HepG2 (cell line): ENCODE results near the gene FAM229A. TPM values are rescaled to one million over a fixed set of nuclear protein-coding genes. Genes with fewer than 3 reads are reported as not detected.
A peak's percentile ranks its signal among the peaks of the same experiment; 100 is the strongest.

Source experiments
- CENPX ChIP-seq: sonication (generic); formaldehyde crosslinking; IDR thresholded peaks from 2 replicates; pipeline ENCODE4 v1.9.0; 2021; ENCODE audit warnings: mild to moderate bottlenecking, missing genetic modification reagents, moderate library complexity
- KDM4B ChIP-seq: sonication (generic); formaldehyde crosslinking; IDR thresholded peaks from 2 replicates; pipeline ENCODE4 v1.4.0; 2020; ENCODE audit warnings: missing genetic modification reagents
- MBD4 ChIP-seq: IDR thresholded peaks from 2 replicates; pipeline ENCODE4 v1.6.1; 2012; ENCODE audit warnings: low read length, inconsistent platforms, borderline replicate concordance
- MIXL1 ChIP-seq: IDR thresholded peaks from 2 replicates; pipeline ENCODE4 v1.6.1; 2016
- PCBP1 ChIP-seq: fragments of 200-400 bp; formaldehyde crosslinking; IDR thresholded peaks from 2 replicates; pipeline ENCODE4 v1.6.1; 2017; ENCODE audit warnings: mild to moderate bottlenecking, low read depth, low read length, borderline replicate concordance
- RFXANK ChIP-seq: IDR thresholded peaks from 2 replicates; pipeline ENCODE4 v1.6.1; 2016
- RORA ChIP-seq: sonication (generic); formaldehyde crosslinking; IDR thresholded peaks from 2 replicates; pipeline ENCODE4 v1.5.0; 2020; ENCODE audit warnings: mild to moderate bottlenecking, missing genetic modification reagents, moderate library complexity
- THAP9 ChIP-seq: sonication (generic); formaldehyde crosslinking; IDR thresholded peaks from 2 replicates; pipeline ENCODE4; 2020; ENCODE audit warnings: missing genetic modification reagents, mild to moderate bottlenecking, borderline replicate concordance
- ZNF530 ChIP-seq: sonication (generic); formaldehyde crosslinking; IDR thresholded peaks from 2 replicates; pipeline ENCODE4 v1.5.0; 2020; ENCODE audit warnings: low read depth, mild to moderate bottlenecking, missing genetic modification reagents
- ZNF615 ChIP-seq: sonication (generic); formaldehyde crosslinking; IDR thresholded peaks from 2 replicates; pipeline ENCODE4 v1.5.0; 2020; ENCODE audit warnings: mild to moderate bottlenecking, missing genetic modification reagents, borderline replicate concordance
- polyA plus RNA-seq, 8 experiments: library from polyadenylated mRNA; depleted of rRNA in 3 of 8; stranded (reverse) in 7 of 8; unstranded in 1 of 8; fragments of >200 nt; fragmentation: Illumina TruSeq in 4 of 8; extraction: Trizol in 4 of 8; gene quantifications; 2 replicates each; pipeline versions ENCODE4 v1.2.1 to v1.2.3, GENCODE V29; 2011 to 2016; ENCODE audit warnings: low read depth in 4 of 8, missing spikeins in 1 of 8, mixed read lengths in 1 of 8; ENCODE audit not compliant: insufficient read depth in 1 of 8
- total RNA-seq, 5 experiments: library from RNA; depleted of rRNA; stranded (reverse); fragments of >200 nt; fragmentation: Illumina TruSeq; extraction: Trizol; gene quantifications; 2 replicates each; pipeline ENCODE4 v1.2.3, GENCODE V29; 2016; ENCODE audit warnings: low read depth in 1 of 5
- TF ChIP-seq, protein P1 (sequence below): sonication (generic); formaldehyde crosslinking; IDR thresholded peaks from 2 replicates; pipeline ENCODE4 v1.4.0; 2020; ENCODE audit warnings: missing genetic modification reagents
- TF ChIP-seq, protein P2 (sequence below): sonication (generic); formaldehyde crosslinking; IDR thresholded peaks from 2 replicates; pipeline ENCODE4 v1.5.1; 2020; ENCODE audit warnings: mild to moderate bottlenecking, moderate library complexity, missing genetic modification reagents
- TF ChIP-seq, protein P3 (sequence below): sonication (generic); formaldehyde crosslinking; IDR thresholded peaks from 2 replicates; pipeline ENCODE4 v1.5.0; 2020; ENCODE audit warnings: mild to moderate bottlenecking, missing genetic modification reagents
- TF ChIP-seq, protein P4 (sequence below): sonication (generic); formaldehyde crosslinking; IDR thresholded peaks from 2 replicates; pipeline ENCODE4 v1.4.0; 2020; ENCODE audit warnings: low read depth, missing genetic modification reagents

FAM229A gene
- total and polyA plus RNA-seq, 2 of the 13 experiments (the other 11 are each of a cell fraction or from before 2014, with no cell fraction given): 3.2 to 17.6 TPM

DNA sequence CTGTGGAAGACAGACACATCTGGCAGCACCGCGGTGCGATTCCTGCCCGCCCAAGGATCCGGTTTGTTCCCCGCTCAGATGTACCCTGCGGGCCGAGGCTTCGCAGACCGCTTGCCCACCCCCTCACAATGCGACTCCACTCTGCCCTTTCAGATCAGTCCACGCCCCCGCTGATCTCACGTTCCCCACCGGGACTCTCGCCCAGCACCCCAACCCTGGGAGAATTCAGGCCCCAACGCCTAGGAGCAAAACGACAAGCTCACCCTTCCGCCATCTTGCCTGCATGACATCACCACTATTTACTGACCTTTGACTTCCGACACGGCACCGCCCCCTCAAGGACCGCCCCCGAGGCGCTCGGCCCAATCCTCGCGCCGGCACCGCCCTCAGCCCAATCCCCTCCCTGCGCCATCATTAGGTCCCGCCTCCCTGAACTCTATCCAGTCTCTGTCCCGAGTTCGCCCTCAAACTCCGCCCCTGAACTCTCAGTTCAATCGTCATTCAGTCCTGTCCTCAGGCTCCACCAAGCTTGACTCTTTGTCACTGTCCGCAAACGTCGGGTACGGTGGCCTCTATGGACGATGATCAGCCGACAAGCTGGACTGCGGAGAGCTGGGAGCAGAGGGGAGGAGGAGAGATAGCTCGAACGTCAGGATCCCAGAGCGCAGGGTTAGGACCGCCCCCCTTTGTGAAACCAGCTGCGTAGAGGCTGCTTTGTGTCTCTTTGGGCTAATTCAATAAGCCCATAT is 32.0 kb upstream of the FAM229A start, which contains the start of gene BSDC1 (continued):
- TF ChIP-seq, protein P1, sequence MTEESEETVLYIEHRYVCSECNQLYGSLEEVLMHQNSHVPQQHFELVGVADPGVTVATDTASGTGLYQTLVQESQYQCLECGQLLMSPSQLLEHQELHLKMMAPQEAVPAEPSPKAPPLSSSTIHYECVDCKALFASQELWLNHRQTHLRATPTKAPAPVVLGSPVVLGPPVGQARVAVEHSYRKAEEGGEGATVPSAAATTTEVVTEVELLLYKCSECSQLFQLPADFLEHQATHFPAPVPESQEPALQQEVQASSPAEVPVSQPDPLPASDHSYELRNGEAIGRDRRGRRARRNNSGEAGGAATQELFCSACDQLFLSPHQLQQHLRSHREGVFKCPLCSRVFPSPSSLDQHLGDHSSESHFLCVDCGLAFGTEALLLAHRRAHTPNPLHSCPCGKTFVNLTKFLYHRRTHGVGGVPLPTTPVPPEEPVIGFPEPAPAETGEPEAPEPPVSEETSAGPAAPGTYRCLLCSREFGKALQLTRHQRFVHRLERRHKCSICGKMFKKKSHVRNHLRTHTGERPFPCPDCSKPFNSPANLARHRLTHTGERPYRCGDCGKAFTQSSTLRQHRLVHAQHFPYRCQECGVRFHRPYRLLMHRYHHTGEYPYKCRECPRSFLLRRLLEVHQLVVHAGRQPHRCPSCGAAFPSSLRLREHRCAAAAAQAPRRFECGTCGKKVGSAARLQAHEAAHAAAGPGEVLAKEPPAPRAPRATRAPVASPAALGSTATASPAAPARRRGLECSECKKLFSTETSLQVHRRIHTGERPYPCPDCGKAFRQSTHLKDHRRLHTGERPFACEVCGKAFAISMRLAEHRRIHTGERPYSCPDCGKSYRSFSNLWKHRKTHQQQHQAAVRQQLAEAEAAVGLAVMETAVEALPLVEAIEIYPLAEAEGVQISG (CRISPR knock-in tag): peak; percentile 20; the same call in 1 of the 2 replicates
- TF ChIP-seq RORA (CRISPR knock-in tag) (no peak), ZNF530 (CRISPR knock-in tag) (no peak), MIXL1 (CRISPR knock-in tag) (peak; percentile 55; the same call in 1 of the 2 replicates), MBD4 (no peak), RFXANK (no peak), THAP9 (CRISPR knock-in tag) (peak; percentile 82), CENPX (CRISPR knock-in tag) (no peak), KDM4B (CRISPR knock-in tag) (no peak), ZNF615 (no peak), PCBP1 (0 out of 2 replicates have a peak, but pooled peaks have one; percentile 43)
- TF ChIP-seq, protein P2, sequence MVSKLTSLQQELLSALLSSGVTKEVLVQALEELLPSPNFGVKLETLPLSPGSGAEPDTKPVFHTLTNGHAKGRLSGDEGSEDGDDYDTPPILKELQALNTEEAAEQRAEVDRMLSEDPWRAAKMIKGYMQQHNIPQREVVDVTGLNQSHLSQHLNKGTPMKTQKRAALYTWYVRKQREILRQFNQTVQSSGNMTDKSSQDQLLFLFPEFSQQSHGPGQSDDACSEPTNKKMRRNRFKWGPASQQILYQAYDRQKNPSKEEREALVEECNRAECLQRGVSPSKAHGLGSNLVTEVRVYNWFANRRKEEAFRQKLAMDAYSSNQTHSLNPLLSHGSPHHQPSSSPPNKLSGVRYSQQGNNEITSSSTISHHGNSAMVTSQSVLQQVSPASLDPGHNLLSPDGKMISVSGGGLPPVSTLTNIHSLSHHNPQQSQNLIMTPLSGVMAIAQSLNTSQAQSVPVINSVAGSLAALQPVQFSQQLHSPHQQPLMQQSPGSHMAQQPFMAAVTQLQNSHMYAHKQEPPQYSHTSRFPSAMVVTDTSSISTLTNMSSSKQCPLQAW (CRISPR knock-in tag): peak; percentile 78
- TF ChIP-seq, protein P3, sequence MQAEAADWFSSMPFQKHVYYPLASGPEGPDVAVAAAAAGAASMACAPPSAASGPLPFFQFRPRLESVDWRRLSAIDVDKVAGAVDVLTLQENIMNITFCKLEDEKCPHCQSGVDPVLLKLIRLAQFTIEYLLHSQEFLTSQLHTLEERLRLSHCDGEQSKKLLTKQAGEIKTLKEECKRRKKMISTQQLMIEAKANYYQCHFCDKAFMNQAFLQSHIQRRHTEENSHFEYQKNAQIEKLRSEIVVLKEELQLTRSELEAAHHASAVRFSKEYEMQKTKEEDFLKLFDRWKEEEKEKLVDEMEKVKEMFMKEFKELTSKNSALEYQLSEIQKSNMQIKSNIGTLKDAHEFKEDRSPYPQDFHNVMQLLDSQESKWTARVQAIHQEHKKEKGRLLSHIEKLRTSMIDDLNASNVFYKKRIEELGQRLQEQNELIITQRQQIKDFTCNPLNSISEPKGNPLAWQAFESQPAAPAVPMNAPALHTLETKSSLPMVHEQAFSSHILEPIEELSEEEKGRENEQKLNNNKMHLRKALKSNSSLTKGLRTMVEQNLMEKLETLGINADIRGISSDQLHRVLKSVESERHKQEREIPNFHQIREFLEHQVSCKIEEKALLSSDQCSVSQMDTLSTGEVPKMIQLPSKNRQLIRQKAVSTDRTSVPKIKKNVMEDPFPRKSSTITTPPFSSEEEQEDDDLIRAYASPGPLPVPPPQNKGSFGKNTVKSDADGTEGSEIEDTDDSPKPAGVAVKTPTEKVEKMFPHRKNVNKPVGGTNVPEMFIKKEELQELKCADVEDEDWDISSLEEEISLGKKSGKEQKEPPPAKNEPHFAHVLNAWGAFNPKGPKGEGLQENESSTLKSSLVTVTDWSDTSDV: no peak
- TF ChIP-seq, protein P4, sequence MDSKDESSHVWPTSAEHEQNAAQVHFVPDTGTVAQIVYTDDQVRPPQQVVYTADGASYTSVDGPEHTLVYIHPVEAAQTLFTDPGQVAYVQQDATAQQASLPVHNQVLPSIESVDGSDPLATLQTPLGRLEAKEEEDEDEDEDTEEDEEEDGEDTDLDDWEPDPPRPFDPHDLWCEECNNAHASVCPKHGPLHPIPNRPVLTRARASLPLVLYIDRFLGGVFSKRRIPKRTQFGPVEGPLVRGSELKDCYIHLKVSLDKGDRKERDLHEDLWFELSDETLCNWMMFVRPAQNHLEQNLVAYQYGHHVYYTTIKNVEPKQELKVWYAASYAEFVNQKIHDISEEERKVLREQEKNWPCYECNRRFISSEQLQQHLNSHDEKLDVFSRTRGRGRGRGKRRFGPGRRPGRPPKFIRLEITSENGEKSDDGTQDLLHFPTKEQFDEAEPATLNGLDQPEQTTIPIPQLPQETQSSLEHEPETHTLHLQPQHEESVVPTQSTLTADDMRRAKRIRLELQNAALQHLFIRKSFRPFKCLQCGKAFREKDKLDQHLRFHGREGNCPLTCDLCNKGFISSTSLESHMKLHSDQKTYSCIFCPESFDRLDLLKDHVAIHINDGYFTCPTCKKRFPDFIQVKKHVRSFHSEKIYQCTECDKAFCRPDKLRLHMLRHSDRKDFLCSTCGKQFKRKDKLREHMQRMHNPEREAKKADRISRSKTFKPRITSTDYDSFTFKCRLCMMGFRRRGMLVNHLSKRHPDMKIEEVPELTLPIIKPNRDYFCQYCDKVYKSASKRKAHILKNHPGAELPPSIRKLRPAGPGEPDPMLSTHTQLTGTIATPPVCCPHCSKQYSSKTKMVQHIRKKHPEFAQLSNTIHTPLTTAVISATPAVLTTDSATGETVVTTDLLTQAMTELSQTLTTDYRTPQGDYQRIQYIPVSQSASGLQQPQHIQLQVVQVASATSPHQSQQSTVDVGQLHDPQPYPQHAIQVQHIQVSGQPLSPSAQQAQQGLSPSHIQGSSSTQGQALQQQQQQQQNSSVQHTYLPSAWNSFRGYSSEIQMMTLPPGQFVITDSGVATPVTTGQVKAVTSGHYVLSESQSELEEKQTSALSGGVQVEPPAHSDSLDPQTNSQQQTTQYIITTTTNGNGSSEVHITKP: peak; percentile 32; the same call in 1 of the 2 replicates
